ENCODE measurements around the gene KIAA1755.

GRCh38 chr20:38239441-38239840, 21.1 kb downstream of the KIAA1755 start:
- no peak for TF ChIP-seq EP300 (IDR thresholded peaks at IDR 0.05)
- no peak for TF ChIP-seq CTCF (IDR thresholded peaks at IDR 0.05)

All from tibial nerve (tissue), 4 donors.